Measurements from ENCODE around the gene HELT.

The HELT gene

GRCh38 chr4:185004562-185005218 lies 13.6 kb upstream of the HELT start:
- TF ChIP-seq, protein P1, sequence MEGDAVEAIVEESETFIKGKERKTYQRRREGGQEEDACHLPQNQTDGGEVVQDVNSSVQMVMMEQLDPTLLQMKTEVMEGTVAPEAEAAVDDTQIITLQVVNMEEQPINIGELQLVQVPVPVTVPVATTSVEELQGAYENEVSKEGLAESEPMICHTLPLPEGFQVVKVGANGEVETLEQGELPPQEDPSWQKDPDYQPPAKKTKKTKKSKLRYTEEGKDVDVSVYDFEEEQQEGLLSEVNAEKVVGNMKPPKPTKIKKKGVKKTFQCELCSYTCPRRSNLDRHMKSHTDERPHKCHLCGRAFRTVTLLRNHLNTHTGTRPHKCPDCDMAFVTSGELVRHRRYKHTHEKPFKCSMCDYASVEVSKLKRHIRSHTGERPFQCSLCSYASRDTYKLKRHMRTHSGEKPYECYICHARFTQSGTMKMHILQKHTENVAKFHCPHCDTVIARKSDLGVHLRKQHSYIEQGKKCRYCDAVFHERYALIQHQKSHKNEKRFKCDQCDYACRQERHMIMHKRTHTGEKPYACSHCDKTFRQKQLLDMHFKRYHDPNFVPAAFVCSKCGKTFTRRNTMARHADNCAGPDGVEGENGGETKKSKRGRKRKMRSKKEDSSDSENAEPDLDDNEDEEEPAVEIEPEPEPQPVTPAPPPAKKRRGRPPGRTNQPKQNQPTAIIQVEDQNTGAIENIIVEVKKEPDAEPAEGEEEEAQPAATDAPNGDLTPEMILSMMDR (IDR thresholded peaks at IDR 0.05; ENCODE audit: low read depth, low read length): no peak
- no peak for DNase-seq (ENCODE audit: extremely low read depth, low read depth)

GRCh38 chr4:185005219-185005819 lies 13.0 kb upstream of the HELT start:
- TF ChIP-seq, protein P1 (IDR thresholded peaks at IDR 0.05; ENCODE audit: low read depth, low read length): peak; percentile 96

DNA sequence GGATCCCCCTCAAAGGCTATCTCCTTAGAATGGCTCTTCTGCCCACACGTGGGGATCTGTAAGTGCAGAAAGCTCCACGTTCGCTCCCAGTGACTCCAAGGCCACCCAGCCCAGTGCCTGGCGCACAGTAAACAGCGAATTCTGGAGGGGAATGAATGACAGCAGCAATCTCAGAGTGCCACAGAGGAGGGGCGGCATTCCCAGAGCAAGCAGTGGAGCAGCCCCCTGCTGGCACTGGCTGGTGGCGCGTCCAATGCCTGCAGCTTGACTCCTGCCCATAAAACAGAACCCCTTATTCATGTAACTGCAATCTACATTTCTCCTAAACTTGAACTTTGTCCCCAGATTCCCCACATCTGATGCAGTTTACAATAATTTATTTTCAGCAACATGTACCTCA lies 6.9 kb upstream of the HELT start:
- no peak for DNase-seq (ENCODE audit: extremely low read depth, low read depth)
- TF ChIP-seq, protein P1 (IDR thresholded peaks at IDR 0.05; ENCODE audit: low read depth, low read length): peak; percentile 32

More at GRCh38 chr4:185005219-185005819, 13.0 kb upstream of the HELT start:
- peak; percentile 31 for DNase-seq (ENCODE audit: extremely low read depth, low read depth)

- DNase-seq (ENCODE audit: extremely low read depth, low read depth): no peak
- TF ChIP-seq, protein P1 (IDR thresholded peaks at IDR 0.05; ENCODE audit: low read depth, low read length): no peak
These were observed 4.7 kb upstream of the HELT start for GRCh38 chr4:185013417-185014125.

DNA sequence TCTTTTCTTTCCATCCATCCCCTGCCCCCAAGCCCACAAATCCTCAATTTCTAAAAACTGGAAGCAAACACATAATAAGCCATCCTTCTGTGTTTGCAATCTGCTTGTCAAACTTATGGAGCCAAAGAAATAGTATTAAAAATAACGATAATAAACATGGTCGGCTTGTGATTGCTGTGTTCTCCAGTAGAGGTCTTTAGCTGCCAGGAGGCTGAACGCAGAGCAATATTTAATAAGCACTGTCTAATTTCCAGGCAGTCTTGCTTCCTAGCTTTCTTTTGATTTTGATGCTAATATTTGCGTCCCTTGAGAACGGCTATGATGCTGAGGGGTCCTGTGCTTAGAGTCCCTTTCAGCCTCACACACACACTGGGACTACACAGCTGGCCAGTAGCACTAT lies 3.2 kb upstream of the HELT start:
- TF ChIP-seq, protein P1 (IDR thresholded peaks at IDR 0.05; ENCODE audit: low read depth, low read length): no peak
- DNase-seq (ENCODE audit: extremely low read depth, low read depth): no peak

- TF ChIP-seq, protein P1 (IDR thresholded peaks at IDR 0.05; ENCODE audit: low read depth, low read length): no peak
- no peak for DNase-seq (ENCODE audit: extremely low read depth, low read depth)
These were observed 2.0 kb upstream of the HELT start for GRCh38 chr4:185016101-185016940.
